ENCODE data around the gene KIAA0825. TPM values are rescaled to one million over a fixed set of nuclear protein-coding genes. Genes with fewer than 3 reads are reported as not detected.

Gene KIAA0825
- total RNA-seq, 1 experiment from 2014 or later = 0.07 TPM

- Histone ChIP-seq H3F3A (ENCODE audit: low read length, unreplicated experiment) (no peaks in the 10 kb centered on the region), H4K20me1 (ENCODE audit: low read length) (no peaks in the 10 kb centered on the region), H3K79me2 (ENCODE audit: low read length) (no peaks in the 10 kb centered on the region), H3K27ac (ENCODE audit: low read length) (no peak overlapping the region), H3K4me3 (ENCODE audit: low read length) (no peak overlapping the region), H3K4me1 (ENCODE audit: insufficient read depth, low read length) (no peaks in the 10 kb centered on the region), H2AFZ (ENCODE audit: low read length) (no peak overlapping the region), H3K9ac (ENCODE audit: low read length) (no peak overlapping the region), H3K4me2 (ENCODE audit: low read length) (no peak overlapping the region), H3K9me3 (ENCODE audit: low read length) (no peaks in the 10 kb centered on the region), H3K9me2 (replicated peaks; ENCODE audit: low read length) (no peaks in the 10 kb centered on the region), H3K27me3 (ENCODE audit: low read length) (no peaks in the 10 kb centered on the region), H3K36me3 (ENCODE audit: low read depth, low read length) (no peaks in the 10 kb centered on the region)
- ChIA-PET CTCF (no interaction called here), POLR2A (ENCODE audit: unreplicated experiment) (no interaction called here)
- no peak for DNase-seq
- no peak for TF ChIP-seq EZH2phosphoT487 (IDR thresholded peaks at IDR 0.05; ENCODE audit: borderline replicate concordance, low read length)
- no peak for TF ChIP-seq EZH2 (IDR thresholded peaks at IDR 0.05; ENCODE audit: low read length, unreplicated experiment)
- TF ChIP-seq, protein P1, sequence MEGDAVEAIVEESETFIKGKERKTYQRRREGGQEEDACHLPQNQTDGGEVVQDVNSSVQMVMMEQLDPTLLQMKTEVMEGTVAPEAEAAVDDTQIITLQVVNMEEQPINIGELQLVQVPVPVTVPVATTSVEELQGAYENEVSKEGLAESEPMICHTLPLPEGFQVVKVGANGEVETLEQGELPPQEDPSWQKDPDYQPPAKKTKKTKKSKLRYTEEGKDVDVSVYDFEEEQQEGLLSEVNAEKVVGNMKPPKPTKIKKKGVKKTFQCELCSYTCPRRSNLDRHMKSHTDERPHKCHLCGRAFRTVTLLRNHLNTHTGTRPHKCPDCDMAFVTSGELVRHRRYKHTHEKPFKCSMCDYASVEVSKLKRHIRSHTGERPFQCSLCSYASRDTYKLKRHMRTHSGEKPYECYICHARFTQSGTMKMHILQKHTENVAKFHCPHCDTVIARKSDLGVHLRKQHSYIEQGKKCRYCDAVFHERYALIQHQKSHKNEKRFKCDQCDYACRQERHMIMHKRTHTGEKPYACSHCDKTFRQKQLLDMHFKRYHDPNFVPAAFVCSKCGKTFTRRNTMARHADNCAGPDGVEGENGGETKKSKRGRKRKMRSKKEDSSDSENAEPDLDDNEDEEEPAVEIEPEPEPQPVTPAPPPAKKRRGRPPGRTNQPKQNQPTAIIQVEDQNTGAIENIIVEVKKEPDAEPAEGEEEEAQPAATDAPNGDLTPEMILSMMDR (conservative IDR thresholded peaks at IDR 0.05; ENCODE audit: low read depth, low read length) = no peak
- no TSS peak for BruUV-seq (replicated peaks)
- intact Hi-C loops (cut with micrococcal nuclease) = no loop called here
- no peak for ATAC-seq
Observed at GRCh38 chr5:94470802-94471201, 147.6 kb downstream of the KIAA0825 start.

DNA sequence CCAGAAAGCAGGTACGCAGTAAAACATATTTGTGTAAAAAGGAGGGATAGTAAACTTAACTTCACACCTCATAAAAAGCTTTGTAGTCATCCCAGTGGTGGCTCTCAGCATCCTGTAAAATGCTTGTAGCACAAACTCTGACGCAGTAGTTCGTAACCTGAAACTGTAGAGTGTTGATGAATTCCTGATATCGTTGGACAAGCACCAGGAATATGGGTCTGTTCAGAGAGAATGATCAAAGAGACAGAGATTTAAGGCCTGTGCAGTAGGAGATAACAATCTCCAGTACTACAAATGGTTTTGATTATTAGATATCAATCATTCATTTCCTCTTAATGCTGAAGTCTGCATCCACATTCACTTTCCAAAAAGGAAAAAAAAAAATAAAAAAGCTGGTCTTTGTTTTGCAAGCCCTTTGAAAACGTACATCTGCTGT lies 148.5 kb downstream of the KIAA0825 start:
- no peaks in the 10 kb centered on the region for H3F3A ChIP-seq (ENCODE audit: low read length, unreplicated experiment)
- H4K20me1 ChIP-seq (ENCODE audit: low read length) = no peaks in the 10 kb centered on the region
- H3K27me3 ChIP-seq (ENCODE audit: low read length) = no peaks in the 10 kb centered on the region
- H3K9me2 ChIP-seq (replicated peaks; ENCODE audit: low read length) = no peaks in the 10 kb centered on the region
- intact Hi-C loops (cut with micrococcal nuclease) = no loop called here
- ChIA-PET POLR2A (ENCODE audit: unreplicated experiment) (no interaction called here), CTCF (no interaction called here)
- no peak overlapping the region for H2AFZ ChIP-seq (ENCODE audit: low read length)
- BruUV-seq (replicated peaks) = no TSS peak
- DNase-seq (no peak), ATAC-seq (no peak)
- H3K4me2 ChIP-seq (ENCODE audit: low read length) = no peak overlapping the region
- H3K4me1 ChIP-seq (ENCODE audit: insufficient read depth, low read length) = no peaks in the 10 kb centered on the region
- H3K4me3 ChIP-seq (ENCODE audit: low read length) = no peak overlapping the region
- H3K27ac ChIP-seq (ENCODE audit: low read length) = no peak overlapping the region
- TF ChIP-seq, protein P1 (conservative IDR thresholded peaks at IDR 0.05; ENCODE audit: low read depth, low read length) = no peak
- TF ChIP-seq EZH2phosphoT487 (IDR thresholded peaks at IDR 0.05; ENCODE audit: borderline replicate concordance, low read length) (no peak), EZH2 (IDR thresholded peaks at IDR 0.05; ENCODE audit: low read length, unreplicated experiment) (no peak)
- no peak overlapping the region for H3K9ac ChIP-seq (ENCODE audit: low read length)
- H3K9me3 ChIP-seq (ENCODE audit: low read length) = no peaks in the 10 kb centered on the region
- H3K36me3 ChIP-seq (ENCODE audit: low read depth, low read length) = no peaks in the 10 kb centered on the region
- H3K79me2 ChIP-seq (ENCODE audit: low read length) = no peaks in the 10 kb centered on the region

DNA sequence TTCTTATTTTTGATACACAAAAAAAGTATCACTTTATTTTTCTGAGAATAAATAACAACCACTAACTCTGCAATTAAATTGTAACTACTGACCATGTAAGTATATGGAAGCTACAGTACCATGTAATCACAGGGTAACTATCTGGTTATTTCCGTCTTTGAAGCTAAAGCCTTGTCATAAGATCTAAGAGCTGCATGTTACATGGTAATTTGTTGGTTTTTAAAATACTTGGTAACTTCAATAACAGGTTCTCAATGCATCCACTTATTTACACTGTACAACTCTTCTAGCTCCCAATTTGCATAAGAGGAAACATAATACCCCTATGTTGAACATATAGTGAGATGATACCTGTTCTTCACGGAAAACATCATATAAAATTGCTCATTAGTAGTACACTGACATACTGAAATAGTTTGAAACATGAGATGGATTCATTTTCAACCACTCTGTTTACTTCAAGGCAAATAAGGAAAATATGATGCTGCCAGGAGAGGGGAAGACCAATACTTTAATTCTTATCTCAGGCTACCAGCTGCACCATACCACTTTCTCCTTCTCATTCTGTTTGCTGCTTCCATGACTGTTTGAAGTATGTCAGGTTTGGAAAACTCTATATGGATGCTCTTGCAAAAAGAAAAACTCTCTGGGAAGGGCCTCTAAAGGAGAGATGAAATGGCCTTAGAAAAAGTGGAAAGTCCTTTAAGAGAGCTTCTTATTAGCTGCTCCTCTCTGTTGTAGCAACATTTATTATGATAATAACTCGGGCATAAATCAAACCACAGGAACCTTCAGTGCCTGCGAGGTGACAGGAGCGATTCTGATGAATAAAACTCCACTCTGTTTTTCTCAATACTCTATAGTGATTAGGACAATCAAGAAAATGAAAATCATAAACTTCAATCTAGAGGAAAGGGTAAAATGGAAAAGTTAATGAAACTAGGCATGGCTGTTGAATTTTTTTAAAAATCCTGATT lies 150.2 kb downstream of the KIAA0825 start:
- H3K9me2 ChIP-seq (replicated peaks; ENCODE audit: low read length) = no peaks in the 10 kb centered on the region
- H3K36me3 ChIP-seq (ENCODE audit: low read depth, low read length) = no peaks in the 10 kb centered on the region
- no peak overlapping the region for H3K27ac ChIP-seq (ENCODE audit: low read length)
- H3F3A ChIP-seq (ENCODE audit: low read length, unreplicated experiment) = no peaks in the 10 kb centered on the region
- DNase-seq = no peak
- TF ChIP-seq EZH2phosphoT487 (IDR thresholded peaks at IDR 0.05; ENCODE audit: borderline replicate concordance, low read length) (no peak), EZH2 (IDR thresholded peaks at IDR 0.05; ENCODE audit: low read length, unreplicated experiment) (no peak)
- TF ChIP-seq, protein P1 (conservative IDR thresholded peaks at IDR 0.05; ENCODE audit: low read depth, low read length) = no peak
- no peak overlapping the region for H3K4me3 ChIP-seq (ENCODE audit: low read length)
- H2AFZ ChIP-seq (ENCODE audit: low read length) = no peak overlapping the region
- no peaks in the 10 kb centered on the region for H3K27me3 ChIP-seq (ENCODE audit: low read length)
- ChIA-PET POLR2A (ENCODE audit: unreplicated experiment) (no interaction called here), CTCF (no interaction called here)
- no peak for ATAC-seq
- intact Hi-C loops (cut with micrococcal nuclease) = no loop called here
- no TSS peak for BruUV-seq (replicated peaks)
- no peak overlapping the region for H3K4me2 ChIP-seq (ENCODE audit: low read length)
- H3K9ac ChIP-seq (ENCODE audit: low read length) = no peak overlapping the region
- no peaks in the 10 kb centered on the region for H3K79me2 ChIP-seq (ENCODE audit: low read length)
- no peaks in the 10 kb centered on the region for H3K4me1 ChIP-seq (ENCODE audit: insufficient read depth, low read length)
- H3K9me3 ChIP-seq (ENCODE audit: low read length) = no peaks in the 10 kb centered on the region
- H4K20me1 ChIP-seq (ENCODE audit: low read length) = no peaks in the 10 kb centered on the region

Measured in PC-3 (cell line).